Measurements from ENCODE around the gene MYO7A.

GRCh38 chr11:77230878-77231605 is 103.0 kb downstream of the MYO7A start:
- TF ChIP-seq CTCF (IDR thresholded peaks at IDR 0.05) (no peak), EZH2 (IDR thresholded peaks at IDR 0.05; ENCODE audit: borderline replicate concordance, insufficient read depth, low read depth, low read length, poor library complexity, severe bottlenecking) (no peak)
